SK-N-SH treated with all-trans-retinoic acid at 6 μM for 48 hours (cell line): ENCODE data around the gene MAB21L4.
"Not testable (repeated sequence)": the region's sequence is repeated elsewhere in the genome, so short reads cannot be mapped to it uniquely, and the experiment has no call there.

Source experiments
- ARNTL ChIP-seq: fragments of 450-650 bp; formaldehyde crosslinking; IDR thresholded peaks from 2 replicates; pipeline ENCODE4 v1.5.0; 2020; ENCODE audit warnings: low read depth, mild to moderate bottlenecking, moderate library complexity, borderline replicate concordance
- ESRRG ChIP-seq: fragments of 250-450 bp; sonication (Bioruptor Pico); IDR thresholded peaks from 2 replicates; pipeline ENCODE4 v1.6.1; 2021; ENCODE audit warnings: mild to moderate bottlenecking
- GLIS3 ChIP-seq: fragments of 250-450 bp; sonication (Bioruptor Pico); IDR thresholded peaks from 2 replicates; pipeline ENCODE4 v1.5.0; 2020; ENCODE audit warnings: mild to moderate bottlenecking, moderate library complexity
- ISL1 ChIP-seq: fragments of 250-450 bp; sonication (Bioruptor Pico); IDR thresholded peaks from 2 replicates; pipeline ENCODE4 v2.1.2; 2022; ENCODE audit warnings: mild to moderate bottlenecking, moderate library complexity
- ZC3H10 ChIP-seq: fragments of 250-450 bp; sonication (Bioruptor Pico); IDR thresholded peaks from 2 replicates; pipeline ENCODE4 v1.5.1; 2021; ENCODE audit warnings: mild to moderate bottlenecking, moderate library complexity
- ZFP30 ChIP-seq: fragments of 450-650 bp; formaldehyde crosslinking; IDR thresholded peaks from 2 replicates; pipeline ENCODE4 v1.5.0; 2022; ENCODE audit warnings: mild to moderate bottlenecking, moderate library complexity
- ZNF70 ChIP-seq: fragments of 450-650 bp; formaldehyde crosslinking; IDR thresholded peaks from 2 replicates; pipeline ENCODE4 v1.5.0; 2020; ENCODE audit warnings: mild to moderate bottlenecking, moderate library complexity
- ZNF8 ChIP-seq: fragments of 450-650 bp; formaldehyde crosslinking; IDR thresholded peaks from 2 replicates; pipeline ENCODE4 v1.5.0; 2020; ENCODE audit warnings: mild to moderate bottlenecking, moderate library complexity
- TF ChIP-seq, protein P1 (sequence below): fragments of 250-450 bp; sonication (Bioruptor Pico); IDR thresholded peaks from 2 replicates; pipeline ENCODE4 v1.8.0; 2021; ENCODE audit warnings: low read depth, mild to moderate bottlenecking, moderate library complexity, borderline replicate concordance
- TF ChIP-seq, protein P2 (sequence below): fragments of 250-450 bp; sonication (Bioruptor Pico); IDR thresholded peaks from 2 replicates; pipeline ENCODE4 v1.8.0; 2020; ENCODE audit warnings: mild to moderate bottlenecking, moderate library complexity, borderline replicate concordance

DNA sequence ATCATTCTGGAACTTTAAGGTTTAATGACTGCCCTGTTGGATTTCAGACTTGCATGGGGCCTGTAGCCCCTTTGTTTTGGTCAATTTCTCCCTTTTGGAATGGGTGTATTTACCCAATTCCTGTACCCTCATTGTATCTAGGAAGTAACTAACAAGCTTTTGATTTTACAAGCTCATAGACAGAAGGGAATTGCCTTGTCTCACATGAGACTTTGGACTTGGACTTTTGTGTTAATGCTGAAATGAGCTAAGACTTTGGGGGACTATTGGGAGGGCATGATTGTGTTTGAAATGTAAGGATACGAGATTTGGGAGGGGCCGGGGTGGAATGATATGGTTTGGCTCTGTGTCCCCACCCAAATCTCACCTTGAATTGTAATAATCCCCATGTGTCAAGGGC is 49.6 kb downstream of the MAB21L4 start:
- TF ChIP-seq GLIS3 (CRISPR knock-in tag); ZNF70 (CRISPR knock-in tag); ISL1 (CRISPR knock-in tag); ZC3H10 (CRISPR knock-in tag); ZNF8 (CRISPR knock-in tag); ZFP30 (CRISPR knock-in tag); ESRRG (CRISPR knock-in tag); ARNTL: not testable (repeated sequence)
- TF ChIP-seq, protein P1, sequence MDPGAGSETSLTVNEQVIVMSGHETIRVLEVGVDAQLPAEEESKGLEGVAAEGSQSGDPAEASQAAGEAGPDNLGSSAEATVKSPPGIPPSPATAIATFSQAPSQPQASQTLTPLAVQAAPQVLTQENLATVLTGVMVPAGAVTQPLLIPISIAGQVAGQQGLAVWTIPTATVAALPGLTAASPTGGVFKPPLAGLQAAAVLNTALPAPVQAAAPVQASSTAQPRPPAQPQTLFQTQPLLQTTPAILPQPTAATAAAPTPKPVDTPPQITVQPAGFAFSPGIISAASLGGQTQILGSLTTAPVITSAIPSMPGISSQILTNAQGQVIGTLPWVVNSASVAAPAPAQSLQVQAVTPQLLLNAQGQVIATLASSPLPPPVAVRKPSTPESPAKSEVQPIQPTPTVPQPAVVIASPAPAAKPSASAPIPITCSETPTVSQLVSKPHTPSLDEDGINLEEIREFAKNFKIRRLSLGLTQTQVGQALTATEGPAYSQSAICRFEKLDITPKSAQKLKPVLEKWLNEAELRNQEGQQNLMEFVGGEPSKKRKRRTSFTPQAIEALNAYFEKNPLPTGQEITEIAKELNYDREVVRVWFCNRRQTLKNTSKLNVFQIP (CRISPR knock-in tag) = not testable (repeated sequence)
- TF ChIP-seq, protein P2, sequence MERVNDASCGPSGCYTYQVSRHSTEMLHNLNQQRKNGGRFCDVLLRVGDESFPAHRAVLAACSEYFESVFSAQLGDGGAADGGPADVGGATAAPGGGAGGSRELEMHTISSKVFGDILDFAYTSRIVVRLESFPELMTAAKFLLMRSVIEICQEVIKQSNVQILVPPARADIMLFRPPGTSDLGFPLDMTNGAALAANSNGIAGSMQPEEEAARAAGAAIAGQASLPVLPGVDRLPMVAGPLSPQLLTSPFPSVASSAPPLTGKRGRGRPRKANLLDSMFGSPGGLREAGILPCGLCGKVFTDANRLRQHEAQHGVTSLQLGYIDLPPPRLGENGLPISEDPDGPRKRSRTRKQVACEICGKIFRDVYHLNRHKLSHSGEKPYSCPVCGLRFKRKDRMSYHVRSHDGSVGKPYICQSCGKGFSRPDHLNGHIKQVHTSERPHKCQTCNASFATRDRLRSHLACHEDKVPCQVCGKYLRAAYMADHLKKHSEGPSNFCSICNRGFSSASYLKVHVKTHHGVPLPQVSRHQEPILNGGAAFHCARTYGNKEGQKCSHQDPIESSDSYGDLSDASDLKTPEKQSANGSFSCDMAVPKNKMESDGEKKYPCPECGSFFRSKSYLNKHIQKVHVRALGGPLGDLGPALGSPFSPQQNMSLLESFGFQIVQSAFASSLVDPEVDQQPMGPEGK (CRISPR knock-in tag) = not testable (repeated sequence)
